Choroid plexus epithelial cell (primary cell): ENCODE measurements around the gene PCGF1.
"Not testable (repeated sequence)": the region's sequence is repeated elsewhere in the genome, so short reads cannot be mapped to it uniquely, and the experiment has no call there.

Experiments
- DNase-seq: peaks from one replicate; pipeline ENCODE4 v3.0.0-alpha.2; 2010; ENCODE audit warnings: low read depth
- H3K4me3 ChIP-seq: 2 replicates; pipeline ENCODE4 v1.5.1; 2011; ENCODE audit warnings: low read depth, mild to moderate bottlenecking, control low read depth, low read length, moderate library complexity
- CTCF ChIP-seq: conservative IDR thresholded peaks from 2 replicates; pipeline ENCODE4 v1.5.1; 2011; ENCODE audit warnings: low read depth, mild to moderate bottlenecking, control low read depth, inconsistent platforms, low read length, moderate library complexity

The PCGF1 gene

GRCh38 chr2:74472086-74472944 lies 35.2 kb downstream of the PCGF1 start, which contains the start of gene MRPL53:
MRPL53 (minus strand) TSS chr2:74472680; CDS start chr2:74472660, 20 bp downstream.
- no peak for TF ChIP-seq CTCF
- DNase-seq = peak; percentile 97

GRCh38 chr2:74471332-74472065 lies 36.0 kb downstream of the PCGF1 start:
- DNase-seq = no peak
- TF ChIP-seq CTCF = no peak
- peak overlapping the region; percentile 89 for H3K4me3 ChIP-seq

More at GRCh38 chr2:74472086-74472944, 35.2 kb downstream of the PCGF1 start, which contains the start of gene MRPL53:
- peak within 1 kb of the TSS; percentile 89 for H3K4me3 ChIP-seq

- not testable (repeated sequence) for H3K4me3 ChIP-seq, DNase-seq
Measured at GRCh38 chr2:74470742-74471141, 36.8 kb downstream of the PCGF1 start.

- DNase-seq = no peak
- TF ChIP-seq CTCF = no peak
- H3K4me3 ChIP-seq = peak overlapping the region; percentile 92
Measured at GRCh38 chr2:74464406-74464805, 43.1 kb downstream of the PCGF1 start.

GRCh38 chr2:74462786-74463105 lies 44.7 kb downstream of the PCGF1 start:
- no peak overlapping the region for H3K4me3 ChIP-seq
- TF ChIP-seq CTCF = no peak
- no peak for DNase-seq

- H3K4me3 ChIP-seq = no peak overlapping the region
- no peak for TF ChIP-seq CTCF
Measured at GRCh38 chr2:74462054-74462785, 45.3 kb downstream of the PCGF1 start.

More at GRCh38 chr2:74462054-74462785, 45.3 kb downstream of the PCGF1 start:
- no peak for DNase-seq
